ENCODE data around the gene PRDX1. TPM values are rescaled to one million over a fixed set of nuclear protein-coding genes. Genes with fewer than 3 reads are reported as not detected.

PRDX1 gene
- polyA plus RNA-seq, 2 of the 4 experiments (the other 2 are of a cell fraction), result 2,391 to 2,709 TPM

GRCh38 chr1:45536886-45537285 lies 15.2 kb upstream of the PRDX1 start:
- TF ChIP-seq JUN (IDR thresholded peaks at IDR 0.05) (no peak), ELK1 (IDR thresholded peaks at IDR 0.05; ENCODE audit: low read depth, low read length) (no peak), ZNF302 (CRISPR knock-in tag; IDR thresholded peaks at IDR 0.05) (no peak), HOXB13 (CRISPR knock-in tag; IDR thresholded peaks at IDR 0.05; ENCODE audit: low read depth) (no peak), ATOH8 (CRISPR knock-in tag; IDR thresholded peaks at IDR 0.05; ENCODE audit: low read depth) (no peak), CEBPB (IDR thresholded peaks at IDR 0.05) (no peak), NR3C1 (IDR thresholded peaks at IDR 0.05) (no peak), HDAC2 (IDR thresholded peaks at IDR 0.05) (no peak), HOXA7 (CRISPR knock-in tag; IDR thresholded peaks at IDR 0.05) (no peak), TFCP2L1 (CRISPR knock-in tag; IDR thresholded peaks at IDR 0.05) (no peak), SREBF2 (IDR thresholded peaks at IDR 0.05) (no peak), EHMT2 (IDR thresholded peaks at IDR 0.05; ENCODE audit: low read depth) (no peak), HOXB5 (CRISPR knock-in tag; IDR thresholded peaks at IDR 0.05) (no peak), MYC (IDR thresholded peaks at IDR 0.05; ENCODE audit: borderline replicate concordance, low read length) (no peak), MAZ (IDR thresholded peaks at IDR 0.05; ENCODE audit: borderline replicate concordance, low read depth, low read length) (no peak)
- TF ChIP-seq, protein P1, sequence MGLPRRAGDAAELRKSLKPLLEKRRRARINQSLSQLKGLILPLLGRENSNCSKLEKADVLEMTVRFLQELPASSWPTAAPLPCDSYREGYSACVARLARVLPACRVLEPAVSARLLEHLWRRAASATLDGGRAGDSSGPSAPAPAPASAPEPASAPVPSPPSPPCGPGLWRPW (IDR thresholded peaks at IDR 0.05), result no peak
- Histone ChIP-seq H3K4me1 (no peaks in the 10 kb centered on the region), H3K9me3 (no peaks in the 10 kb centered on the region), H3K4me2 (no peak overlapping the region), H3K4me3 (no peak overlapping the region), H3K27ac (no peak overlapping the region)
- ChIA-PET POLR2A (interaction anchor here (1.1 to 1.6 kb wide), 2 partner anchors 14 to 15 kb away, joined by 4 to 6 read pairs; partner anchors contain the start of genes AKR1A1 and PRDX1), CTCF (interaction anchor here (1.9 kb wide), 1 partner anchor 32 kb away, joined by 5 read pairs; no protein-coding TSS in a partner anchor)
- DNase-seq (ENCODE audit: low read depth in 1 of 2, low spot score in 1 of 2) (no peak), FAIRE-seq (no peak), ATAC-seq (no peak)
- 75% methylated on average over 4 of the region's 4 CpGs for WGBS (ENCODE audit: missing lambda C conversion rate)

DNA sequence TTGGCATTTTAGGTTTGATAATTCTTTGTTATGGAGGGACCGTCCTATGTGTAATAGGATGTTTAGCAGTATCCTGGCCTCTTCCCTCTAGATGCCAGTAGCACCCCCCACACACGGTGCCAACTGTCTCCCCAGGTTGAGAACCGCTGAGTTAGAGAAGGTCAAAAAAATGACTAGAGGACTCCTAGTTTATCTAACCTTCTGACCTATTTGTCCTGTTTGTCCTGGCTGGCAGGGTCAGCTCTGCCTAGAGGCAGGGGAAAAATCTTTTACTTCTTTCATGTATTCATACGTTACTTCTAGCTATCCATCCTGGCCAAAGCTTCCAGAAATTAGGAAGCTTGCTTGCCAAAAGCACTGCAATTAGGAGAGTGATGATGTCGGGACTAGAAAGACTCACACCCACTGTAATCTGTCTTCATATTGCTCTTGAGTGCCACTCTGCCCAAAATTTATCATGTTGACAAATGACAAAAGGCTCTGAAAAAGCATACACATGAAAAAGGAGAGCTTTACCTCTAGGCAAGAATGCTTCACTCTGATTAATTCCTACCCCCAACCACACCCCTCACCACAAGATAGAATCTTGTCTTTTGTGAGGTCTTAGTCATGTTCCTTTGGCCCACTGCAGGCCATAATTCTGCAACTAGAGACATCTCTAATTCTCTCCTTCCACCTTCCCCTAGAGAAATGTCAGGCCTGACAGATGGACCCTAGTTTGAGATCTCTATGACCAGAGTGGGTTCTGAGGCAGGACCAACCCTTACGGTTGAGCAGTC lies 14.5 kb upstream of the PRDX1 start:
- ChIA-PET CTCF (interaction anchor here (0.9 to 1.9 kb wide), 3 partner anchors 14 to 189 kb away, joined by 3 to 5 read pairs (median 3); partner anchors contain the start of gene AKR1A1), POLR2A (interaction anchor here (1.1 to 1.6 kb wide), 2 partner anchors 14 to 15 kb away, joined by 4 to 6 read pairs; partner anchors contain the start of genes AKR1A1 and PRDX1)
- no peak for DNase-seq (ENCODE audit: low read depth in 1 of 2, low spot score in 1 of 2)
- Histone ChIP-seq H3K4me2 (no peak overlapping the region), H3K27ac (no peak overlapping the region), H3K4me3 (no peak overlapping the region), H3K9me3 (no peaks in the 10 kb centered on the region), H3K4me1 (no peaks in the 10 kb centered on the region)
- ATAC-seq, result no peak
- TF ChIP-seq, protein P2, sequence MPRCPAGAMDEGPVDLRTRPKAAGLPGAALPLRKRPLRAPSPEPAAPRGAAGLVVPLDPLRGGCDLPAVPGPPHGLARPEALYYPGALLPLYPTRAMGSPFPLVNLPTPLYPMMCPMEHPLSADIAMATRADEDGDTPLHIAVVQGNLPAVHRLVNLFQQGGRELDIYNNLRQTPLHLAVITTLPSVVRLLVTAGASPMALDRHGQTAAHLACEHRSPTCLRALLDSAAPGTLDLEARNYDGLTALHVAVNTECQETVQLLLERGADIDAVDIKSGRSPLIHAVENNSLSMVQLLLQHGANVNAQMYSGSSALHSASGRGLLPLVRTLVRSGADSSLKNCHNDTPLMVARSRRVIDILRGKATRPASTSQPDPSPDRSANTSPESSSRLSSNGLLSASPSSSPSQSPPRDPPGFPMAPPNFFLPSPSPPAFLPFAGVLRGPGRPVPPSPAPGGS (IDR thresholded peaks at IDR 0.05), result no peak
- TF ChIP-seq BHLHE40 (IDR thresholded peaks at IDR 0.05; ENCODE audit: low read depth, low read length), result no peak
- no peak for TF ChIP-seq EHF (CRISPR knock-in tag; IDR thresholded peaks at IDR 0.05)
- no peak for TF ChIP-seq MAFK (IDR thresholded peaks at IDR 0.05; ENCODE audit: partially characterized antibody)
- TF ChIP-seq, protein P3, sequence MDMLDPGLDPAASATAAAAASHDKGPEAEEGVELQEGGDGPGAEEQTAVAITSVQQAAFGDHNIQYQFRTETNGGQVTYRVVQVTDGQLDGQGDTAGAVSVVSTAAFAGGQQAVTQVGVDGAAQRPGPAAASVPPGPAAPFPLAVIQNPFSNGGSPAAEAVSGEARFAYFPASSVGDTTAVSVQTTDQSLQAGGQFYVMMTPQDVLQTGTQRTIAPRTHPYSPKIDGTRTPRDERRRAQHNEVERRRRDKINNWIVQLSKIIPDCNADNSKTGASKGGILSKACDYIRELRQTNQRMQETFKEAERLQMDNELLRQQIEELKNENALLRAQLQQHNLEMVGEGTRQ (IDR thresholded peaks at IDR 0.05), result no peak
- TF ChIP-seq HOXA7 (CRISPR knock-in tag; IDR thresholded peaks at IDR 0.05), result no peak
- no peak for TF ChIP-seq RNF2 (IDR thresholded peaks at IDR 0.05; ENCODE audit: borderline replicate concordance, low read depth)
- no peak for TF ChIP-seq TP53 (CRISPR knock-in tag; IDR thresholded peaks at IDR 0.05)
- no peak for FAIRE-seq
- 73% methylated on average over 6 of the region's 6 CpGs for WGBS (ENCODE audit: missing lambda C conversion rate)

Data from A549 (cell line).